Upper lobe of left lung (tissue), 6 donors: Measurements from ENCODE around the gene PKD2. TPM values are rescaled to one million over a fixed set of nuclear protein-coding genes. Genes with fewer than 3 reads are reported as not detected.

Experiments
- ATAC-seq, 2 donors: fragments of 200-7000 bp; cut with Tn5 transposase; one replicate each; pipeline ENCODE4 v1.9.1; 2022; ENCODE audit warnings: mild to moderate bottlenecking in 2 of 2, moderate library complexity in 2 of 2; ENCODE audit not compliant: low FRiP score in 2 of 2
- DNase-seq, 2 donors: peaks; one replicate each; pipeline ENCODE4 v3.0.0-alpha.2; 2019 to 2020
- H3K27ac ChIP-seq, 4 donors: fragments of 200-600 bp; sonication (generic); one replicate each; pipeline ENCODE4 v1.5.1; 2016 to 2019
- H3K27me3 ChIP-seq, 4 donors: fragments of 200-600 bp; sonication (generic); one replicate each; pipeline ENCODE4 v1.5.1; 2017 to 2019
- H3K36me3 ChIP-seq, 4 donors: fragments of 200-600 bp; sonication (generic); one replicate each; pipeline ENCODE4 v1.5.1; 2016 to 2019
- H3K4me1 ChIP-seq, 4 donors: fragments of 200-600 bp; sonication (generic); one replicate each; pipeline ENCODE4 v1.5.1; 2018 to 2019
- H3K4me3 ChIP-seq, 4 donors: fragments of 200-600 bp; sonication (generic); one replicate each; pipeline ENCODE4 v1.5.1; 2017 to 2019; ENCODE audit warnings: mild to moderate bottlenecking in 2 of 4, moderate library complexity in 1 of 4
- H3K9me3 ChIP-seq, 4 donors: fragments of 200-600 bp; sonication (generic); one replicate each; pipeline ENCODE4 v1.5.1; 2018 to 2019
- EP300 ChIP-seq, 4 donors: sonication (generic); formaldehyde crosslinking; IDR thresholded peaks; one replicate each; pipeline ENCODE4 v1.5.1; 2017; ENCODE audit warnings: antibody characterized with exemption in 4 of 4, control low read depth in 2 of 4
- POLR2A ChIP-seq, 4 donors: fragments of 450-650 bp; IDR thresholded peaks; one replicate each; pipeline ENCODE4 v1.5.1; 2016 to 2017; ENCODE audit warnings: antibody characterized with exemption in 4 of 4, mild to moderate bottlenecking in 2 of 4
- POLR2AphosphoS5 ChIP-seq, 2 donors: sonication (generic); formaldehyde crosslinking; IDR thresholded peaks; one replicate each; pipeline ENCODE4 v1.5.1; 2017; ENCODE audit warnings: antibody characterized with exemption in 2 of 2
- WGBS, 2 donors: methylation state at CpG; one replicate each; pipeline ENCODE4 v1.1.5; 2017 to 2018; 5-methylcytosine and 5-hydroxymethylcytosine counted together
- total RNA-seq, 6 donors: library from RNA; depleted of rRNA in 4 of 6; stranded (reverse); fragments of >200 nt in 4 of 6; gene quantifications; one replicate each; pipeline versions ENCODE4 v1.1.0 to v1.2.1, GENCODE V29; 2016 to 2021
- TF ChIP-seq, protein P1 (sequence below), 6 experiments: fragments of 450-650 bp in 4 of 6; fragments of 200-600 bp in 2 of 6; sonication (generic) in 2 of 6; IDR thresholded peaks; one replicate each; pipeline ENCODE4 v1.5.1; 2016 to 2019; ENCODE audit warnings: antibody characterized with exemption in 6 of 6
- donor health status: DM: no; HTN: no; CAD: no; lungs with moderate emphysema.
- donor health status: DM: no; HTN: yes; CAD: no; lungs with severe emphysema.

The PKD2 gene
- total RNA-seq, 6 donors from 2014 or later, result 19.5 to 76.5 (median 32.5) TPM

DNA sequence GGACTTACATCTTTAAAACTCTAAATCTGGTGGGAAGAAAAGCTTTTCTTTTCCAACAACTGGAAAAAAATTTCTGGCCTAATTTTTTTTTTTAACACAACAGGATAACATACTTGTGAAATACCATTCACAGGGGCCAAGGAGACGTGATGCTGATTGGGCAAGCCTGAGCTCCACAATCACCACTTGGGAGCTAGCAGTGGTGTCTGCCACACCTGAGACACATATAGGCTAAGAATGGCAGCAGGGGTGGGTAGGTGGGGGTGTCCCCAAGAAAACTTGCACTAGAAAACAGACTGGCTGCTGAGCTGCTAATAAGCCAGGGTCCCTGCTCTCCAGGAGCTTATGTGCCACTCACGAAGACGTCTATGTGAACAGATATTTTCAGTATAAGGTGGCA lies 5.6 kb upstream of the PKD2 start:
- H3K4me3 ChIP-seq, result no peak overlapping the region
- H3K27ac ChIP-seq, result no peak overlapping the region
- peaks cover 0 to 4% (median under 1%) of the 10 kb centered on the region in 4 donors for H3K4me1 ChIP-seq
- no peaks in the 10 kb centered on the region for H3K36me3 ChIP-seq
- DNase-seq, result no peak
- H3K9me3 ChIP-seq, result no peaks in the 10 kb centered on the region
- 81 to 89% methylated on average over 3 of the region's 3 CpGs for WGBS, 2 donors
- H3K27me3 ChIP-seq, result no peaks in the 10 kb centered on the region
- TF ChIP-seq EP300 (IDR thresholded peaks at IDR 0.05) (no peak), POLR2A (IDR thresholded peaks at IDR 0.05) (no peak), POLR2AphosphoS5 (IDR thresholded peaks at IDR 0.05) (no peak)
- TF ChIP-seq, protein P1, sequence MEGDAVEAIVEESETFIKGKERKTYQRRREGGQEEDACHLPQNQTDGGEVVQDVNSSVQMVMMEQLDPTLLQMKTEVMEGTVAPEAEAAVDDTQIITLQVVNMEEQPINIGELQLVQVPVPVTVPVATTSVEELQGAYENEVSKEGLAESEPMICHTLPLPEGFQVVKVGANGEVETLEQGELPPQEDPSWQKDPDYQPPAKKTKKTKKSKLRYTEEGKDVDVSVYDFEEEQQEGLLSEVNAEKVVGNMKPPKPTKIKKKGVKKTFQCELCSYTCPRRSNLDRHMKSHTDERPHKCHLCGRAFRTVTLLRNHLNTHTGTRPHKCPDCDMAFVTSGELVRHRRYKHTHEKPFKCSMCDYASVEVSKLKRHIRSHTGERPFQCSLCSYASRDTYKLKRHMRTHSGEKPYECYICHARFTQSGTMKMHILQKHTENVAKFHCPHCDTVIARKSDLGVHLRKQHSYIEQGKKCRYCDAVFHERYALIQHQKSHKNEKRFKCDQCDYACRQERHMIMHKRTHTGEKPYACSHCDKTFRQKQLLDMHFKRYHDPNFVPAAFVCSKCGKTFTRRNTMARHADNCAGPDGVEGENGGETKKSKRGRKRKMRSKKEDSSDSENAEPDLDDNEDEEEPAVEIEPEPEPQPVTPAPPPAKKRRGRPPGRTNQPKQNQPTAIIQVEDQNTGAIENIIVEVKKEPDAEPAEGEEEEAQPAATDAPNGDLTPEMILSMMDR (IDR thresholded peaks at IDR 0.05), result no peak
- ATAC-seq, result no peak

DNA sequence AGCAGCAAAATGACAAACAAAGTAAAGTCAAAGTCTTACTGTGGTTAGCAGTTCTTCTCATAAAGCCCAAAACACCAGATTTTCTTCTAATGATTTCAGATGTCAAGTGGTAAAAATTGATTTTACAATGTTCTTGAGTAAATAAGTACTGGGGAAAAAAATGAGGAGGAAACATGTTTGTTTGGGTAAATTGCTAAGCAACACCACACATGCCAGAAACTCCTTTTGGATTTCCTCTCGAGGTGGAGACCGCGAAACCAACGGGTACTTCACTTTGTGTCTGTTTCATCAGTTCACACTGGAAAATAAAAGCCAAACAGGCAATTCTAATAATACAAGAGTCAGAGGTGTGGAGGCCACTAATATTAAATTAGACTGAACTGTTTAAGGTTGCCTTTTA lies 4.6 kb upstream of the PKD2 start:
- Histone ChIP-seq H3K36me3 (no peaks in the 10 kb centered on the region), H3K4me3 (no peak overlapping the region), H3K4me1 (peaks cover 0 to 7% (median 3%) of the 10 kb centered on the region in 4 donors), H3K27me3 (no peaks in the 10 kb centered on the region), H3K27ac (no peak overlapping the region), H3K9me3 (no peaks in the 10 kb centered on the region)
- 45 to 49% methylated on average over 4 of the region's 4 CpGs for WGBS, 2 donors
- DNase-seq, result no peak
- TF ChIP-seq POLR2AphosphoS5 (IDR thresholded peaks at IDR 0.05) (no peak), POLR2A (IDR thresholded peaks at IDR 0.05) (no peak), EP300 (IDR thresholded peaks at IDR 0.05) (no peak)
- TF ChIP-seq, protein P1 (IDR thresholded peaks at IDR 0.05), result no peak
- no peak for ATAC-seq

DNA sequence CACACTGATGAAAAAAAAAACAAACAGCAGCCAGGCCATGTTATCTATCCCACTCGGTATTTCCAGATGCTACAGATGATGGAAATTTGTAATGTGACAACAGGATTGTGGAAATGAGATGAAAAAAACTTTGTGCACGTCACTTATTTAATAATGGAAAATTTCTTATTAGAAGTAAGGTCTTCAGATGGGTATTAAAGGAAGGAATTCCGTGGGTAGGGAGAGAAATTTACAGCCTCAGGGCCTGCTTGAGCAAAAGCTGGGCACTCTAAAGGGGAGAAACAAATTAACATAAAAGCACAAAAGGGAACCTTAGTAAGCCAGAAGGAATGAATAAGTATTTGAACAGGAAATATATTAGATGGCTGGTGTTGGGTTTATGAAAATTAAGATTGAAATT lies 4.2 kb upstream of the PKD2 start:
- H3K27ac ChIP-seq, result no peak overlapping the region
- ATAC-seq (no peak), DNase-seq (no peak)
- no peaks in the 10 kb centered on the region for H3K36me3 ChIP-seq
- H3K4me3 ChIP-seq, result no peak overlapping the region
- peaks cover 0 to 10% (median 3%) of the 10 kb centered on the region in 4 donors for H3K4me1 ChIP-seq
- TF ChIP-seq EP300 (IDR thresholded peaks at IDR 0.05) (no peak), POLR2A (IDR thresholded peaks at IDR 0.05) (no peak), POLR2AphosphoS5 (IDR thresholded peaks at IDR 0.05) (no peak)
- TF ChIP-seq, protein P1 (IDR thresholded peaks at IDR 0.05), result no peak
- no peaks in the 10 kb centered on the region for H3K9me3 ChIP-seq
- no peaks in the 10 kb centered on the region for H3K27me3 ChIP-seq
- WGBS, 2 donors, result 76 to 83% methylated on average over 3 of the region's 3 CpGs

DNA sequence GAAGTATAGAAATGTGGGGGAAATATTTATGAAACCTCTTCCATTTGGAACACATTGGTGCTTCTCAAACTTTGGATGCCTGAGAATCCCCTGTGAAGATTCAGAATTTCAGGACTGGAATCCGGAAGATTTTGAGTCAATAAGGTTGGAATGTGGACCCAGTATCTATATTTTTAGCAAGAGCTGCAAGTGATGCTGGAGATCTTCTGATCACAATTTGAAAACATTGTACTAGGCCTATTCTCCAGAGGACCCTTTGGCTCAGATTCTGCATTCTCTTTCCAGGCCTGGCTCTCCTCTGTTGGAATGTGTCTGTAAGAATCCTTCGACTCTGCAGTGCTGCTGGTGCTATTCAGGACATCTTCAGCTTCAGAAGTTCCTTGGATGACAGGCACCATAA lies 2.4 kb upstream of the PKD2 start:
- Histone ChIP-seq H3K4me3 (no peak overlapping the region), H3K36me3 (no peaks in the 10 kb centered on the region), H3K27ac (no peak overlapping the region), H3K9me3 (no peaks in the 10 kb centered on the region), H3K4me1 (peaks cover 6 to 28% (median 9%) of the 10 kb centered on the region in 4 donors), H3K27me3 (no peaks in the 10 kb centered on the region)
- WGBS, 2 donors, result 81 to 89% methylated on average over 2 of the region's 2 CpGs
- DNase-seq (no peak), ATAC-seq (peak in 1 of 2 donors; percentile 41)
- TF ChIP-seq POLR2AphosphoS5 (IDR thresholded peaks at IDR 0.05), result no peak
- TF ChIP-seq POLR2A (IDR thresholded peaks at IDR 0.05), result no peak
- TF ChIP-seq, protein P1 (IDR thresholded peaks at IDR 0.05), result no peak
- TF ChIP-seq EP300 (IDR thresholded peaks at IDR 0.05), result no peak

DNA sequence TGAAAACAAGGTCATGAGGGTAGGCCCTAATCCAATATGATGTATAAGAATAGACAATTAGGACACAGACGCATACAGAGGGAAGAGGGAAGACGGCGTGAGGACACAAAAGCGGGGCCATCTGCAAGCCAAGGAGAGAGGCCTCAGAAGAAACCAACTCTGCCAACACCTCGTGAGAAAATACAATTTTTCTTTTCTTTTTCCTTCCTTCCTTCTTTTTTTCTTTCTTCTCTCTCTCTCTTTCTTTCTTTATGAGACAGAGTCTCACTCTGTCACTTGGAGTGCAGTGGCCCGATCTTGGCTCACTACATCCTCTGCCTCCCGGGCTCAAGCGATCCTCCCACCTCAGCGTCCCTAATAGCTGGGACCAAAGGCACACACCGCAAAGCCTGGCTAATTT lies 1.5 kb upstream of the PKD2 start:
- no peaks in the 10 kb centered on the region for H3K27me3 ChIP-seq
- H3K36me3 ChIP-seq, result no peaks in the 10 kb centered on the region
- WGBS, 2 donors, result 96 to 98% methylated on average over 10 of the region's 10 CpGs
- H3K27ac ChIP-seq, result no peak overlapping the region
- H3K4me1 ChIP-seq, result peaks cover 11 to 35% (median 13%) of the 10 kb centered on the region in 4 donors
- TF ChIP-seq POLR2AphosphoS5 (IDR thresholded peaks at IDR 0.05), result no peak
- TF ChIP-seq, protein P1 (IDR thresholded peaks at IDR 0.05), result no peak
- no peak for TF ChIP-seq POLR2A (IDR thresholded peaks at IDR 0.05)
- no peak for TF ChIP-seq EP300 (IDR thresholded peaks at IDR 0.05)
- ATAC-seq, result no peak
- H3K9me3 ChIP-seq, result no peaks in the 10 kb centered on the region
- H3K4me3 ChIP-seq, result no peak overlapping the region
- DNase-seq, result no peak
